HepG2 (cell line): ENCODE measurements around the gene CEP170.

ENCODE experiments used
- CEBPG ChIP-seq: IDR thresholded peaks from 2 replicates; pipeline ENCODE4 v1.6.1; 2016
- CHD2 ChIP-seq: IDR thresholded peaks from 2 replicates; pipeline ENCODE4 v1.6.1; 2011; ENCODE audit warnings: low read depth, low read length, improper control_type of control experiment
- CTCF ChIP-seq: sonication (generic); formaldehyde crosslinking; IDR thresholded peaks from 2 replicates; pipeline ENCODE4 v1.5.0; 2020; ENCODE audit warnings: mild to moderate bottlenecking, missing genetic modification reagents, moderate library complexity
- HMG20B ChIP-seq: conservative IDR thresholded peaks from 2 replicates; pipeline ENCODE4 v1.6.1; 2016; ENCODE audit warnings: missing genetic modification reagents, missing compliant biosample characterization
- HNRNPLL ChIP-seq: fragments of 200-400 bp; formaldehyde crosslinking; IDR thresholded peaks from 2 replicates; pipeline ENCODE4 v1.6.1; 2017; ENCODE audit warnings: mild to moderate bottlenecking, low read depth, low read length; ENCODE audit not compliant: poor library complexity, severe bottlenecking
- HOMEZ ChIP-seq: IDR thresholded peaks from 2 replicates; pipeline ENCODE4 v1.6.1; 2016; ENCODE audit warnings: low read depth
- IRF9 ChIP-seq: sonication (generic); formaldehyde crosslinking; IDR thresholded peaks from 2 replicates; pipeline ENCODE4 v1.8.0; 2022; ENCODE audit warnings: missing genetic modification reagents, mild to moderate bottlenecking, borderline replicate concordance
- KMT2B ChIP-seq: IDR thresholded peaks from 2 replicates; pipeline ENCODE4 v1.6.1; 2016; ENCODE audit warnings: missing genetic modification reagents, missing compliant biosample characterization
- MTERF4 ChIP-seq: sonication (generic); formaldehyde crosslinking; IDR thresholded peaks from 2 replicates; pipeline ENCODE4 v1.8.0; 2023; ENCODE audit warnings: mild to moderate bottlenecking, missing genetic modification reagents
- PREB ChIP-seq: sonication (generic); formaldehyde crosslinking; IDR thresholded peaks from 2 replicates; pipeline ENCODE4 v1.4.0; 2020; ENCODE audit warnings: missing genetic modification reagents
- RFX5 ChIP-seq: IDR thresholded peaks from 2 replicates; pipeline ENCODE4 v1.6.1; 2011; ENCODE audit warnings: low read depth, low read length, improper control_type of control experiment
- ZBTB2 ChIP-seq: sonication (generic); formaldehyde crosslinking; IDR thresholded peaks from 2 replicates; pipeline ENCODE4 v1.8.0; 2022; ENCODE audit warnings: low read depth, missing genetic modification reagents
- ZBTB7A ChIP-seq: sonication (generic); formaldehyde crosslinking; IDR thresholded peaks from 2 replicates; pipeline ENCODE4 v1.8.0; 2022; ENCODE audit warnings: mild to moderate bottlenecking, missing genetic modification reagents

- TF ChIP-seq MTERF4 (CRISPR knock-in tag) = no peak
- no peak for TF ChIP-seq HOMEZ (CRISPR knock-in tag)
- TF ChIP-seq HMG20B (CRISPR knock-in tag) = no peak
- TF ChIP-seq PREB = no peak
- TF ChIP-seq HNRNPLL = no peak
- TF ChIP-seq CHD2 = no peak
- TF ChIP-seq IRF9 (CRISPR knock-in tag) = no peak
- no peak for TF ChIP-seq KMT2B
- no peak for TF ChIP-seq CTCF (CRISPR knock-in tag)
- no peak for TF ChIP-seq CEBPG (CRISPR knock-in tag)
- no peak for TF ChIP-seq ZBTB7A (CRISPR knock-in tag)
- TF ChIP-seq ZBTB2 = no peak
- no peak for TF ChIP-seq RFX5
Observed at GRCh38 chr1:243273506-243273905, 18.4 kb upstream of the CEP170 start.
